BLaER1 (cell line): ENCODE results near the gene PATJ.

Experiments
- H3K27ac ChIP-seq: shearing (Covaris generic); formaldehyde crosslinking; 2 replicates; pipeline ENCODE4 v1.8.1; 2022
- H3K27me3 ChIP-seq: shearing (Covaris generic); formaldehyde crosslinking; 2 replicates; pipeline ENCODE4 v1.8.1; 2022
- H3K36me3 ChIP-seq: shearing (Covaris generic); formaldehyde crosslinking; 2 replicates; pipeline ENCODE4 v1.8.1; 2022
- H3K4me1 ChIP-seq: shearing (Covaris generic); formaldehyde crosslinking; 2 replicates; pipeline ENCODE4 v1.8.1; 2022
- H3K4me2 ChIP-seq: shearing (Covaris generic); formaldehyde crosslinking; 2 replicates; pipeline ENCODE4 v1.8.1; 2022
- H3K4me3 ChIP-seq: shearing (Covaris generic); formaldehyde crosslinking; 2 replicates; pipeline ENCODE4 v1.8.1; 2022
- H3K9ac ChIP-seq: shearing (Covaris generic); formaldehyde crosslinking; 2 replicates; pipeline ENCODE4 v1.8.1; 2022
- H3K9me3 ChIP-seq: shearing (Covaris generic); formaldehyde crosslinking; 2 replicates; pipeline ENCODE4 v1.8.1; 2022
- H4K20me1 ChIP-seq: shearing (Covaris generic); formaldehyde crosslinking; 2 replicates; pipeline ENCODE4 v1.8.1; 2022
- Cebpa-rat ChIP-seq: shearing (Covaris generic); IDR thresholded peaks from 2 replicates; pipeline ENCODE4 v1.8.1; 2022

The PATJ gene

DNA sequence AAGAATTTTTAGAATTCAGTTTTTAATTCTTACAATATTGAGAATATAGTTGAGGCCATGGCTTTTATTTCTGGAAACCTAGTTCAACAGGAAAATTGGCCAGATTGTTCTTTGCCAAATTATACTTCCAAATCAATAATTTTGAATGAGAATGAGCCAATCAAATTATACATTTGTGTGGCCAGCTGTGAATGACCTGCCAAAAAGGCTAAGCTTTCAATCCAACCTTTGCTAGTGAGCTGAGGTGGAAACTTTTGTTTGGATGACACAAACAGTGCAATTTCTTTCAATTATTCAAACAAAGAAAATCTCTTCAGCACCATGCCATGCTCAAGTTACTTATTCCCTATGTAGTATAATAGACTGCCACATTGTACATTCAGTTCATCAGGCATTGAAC lies 167.8 kb downstream of the PATJ start:
- Histone ChIP-seq H3K4me3 (no peak overlapping the region), H3K27ac (no peak overlapping the region), H3K4me2 (no peak overlapping the region), H3K9me3 (no peaks in the 10 kb centered on the region), H3K9ac (no peak overlapping the region), H3K27me3 (no peaks in the 10 kb centered on the region), H4K20me1 (no peaks in the 10 kb centered on the region), H3K36me3 (no peaks in the 10 kb centered on the region), H3K4me1 (peaks cover 5% of the 10 kb centered on the region; the same call in 1 of the 2 replicates)
- TF ChIP-seq Cebpa-rat: no peak

DNA sequence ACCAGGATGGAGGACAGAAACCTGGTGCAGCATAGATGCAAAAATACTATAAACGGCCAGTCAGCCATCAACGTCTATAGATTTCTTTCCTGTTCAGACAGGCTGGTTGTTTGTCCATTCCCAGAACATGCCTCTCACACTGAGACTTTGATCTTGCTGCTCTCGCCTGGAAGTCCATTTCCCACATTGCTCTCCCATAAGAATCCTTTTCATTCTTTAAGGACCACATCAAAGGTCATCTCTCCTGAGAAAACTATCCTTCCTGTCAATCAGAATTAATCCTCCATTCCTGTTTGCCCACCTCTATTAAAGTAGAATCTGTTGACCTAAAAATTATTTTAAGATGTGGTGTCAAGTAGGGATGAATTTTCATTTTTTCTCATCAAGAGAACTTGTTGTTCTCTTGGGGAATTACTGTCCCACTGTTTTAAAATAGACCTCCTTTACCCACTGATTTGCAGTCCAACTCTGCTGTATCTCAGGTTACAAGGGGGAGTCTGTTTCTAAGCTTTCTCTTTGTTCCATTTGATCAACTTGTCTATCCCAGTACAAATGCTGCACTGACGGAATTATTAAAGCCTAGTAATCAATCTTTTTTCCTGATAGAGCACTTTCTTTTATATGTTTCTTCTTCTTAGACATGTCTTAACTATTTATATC lies 172.7 kb downstream of the PATJ start:
- Histone ChIP-seq H3K27me3 (no peaks in the 10 kb centered on the region), H3K27ac (no peak overlapping the region), H3K4me3 (no peak overlapping the region), H3K4me2 (no peak overlapping the region), H3K36me3 (no peaks in the 10 kb centered on the region), H3K9me3 (no peaks in the 10 kb centered on the region), H4K20me1 (no peaks in the 10 kb centered on the region), H3K4me1 (peaks cover 7% of the 10 kb centered on the region; the same call in 1 of the 2 replicates), H3K9ac (no peak overlapping the region)
- TF ChIP-seq Cebpa-rat: no peak

DNA sequence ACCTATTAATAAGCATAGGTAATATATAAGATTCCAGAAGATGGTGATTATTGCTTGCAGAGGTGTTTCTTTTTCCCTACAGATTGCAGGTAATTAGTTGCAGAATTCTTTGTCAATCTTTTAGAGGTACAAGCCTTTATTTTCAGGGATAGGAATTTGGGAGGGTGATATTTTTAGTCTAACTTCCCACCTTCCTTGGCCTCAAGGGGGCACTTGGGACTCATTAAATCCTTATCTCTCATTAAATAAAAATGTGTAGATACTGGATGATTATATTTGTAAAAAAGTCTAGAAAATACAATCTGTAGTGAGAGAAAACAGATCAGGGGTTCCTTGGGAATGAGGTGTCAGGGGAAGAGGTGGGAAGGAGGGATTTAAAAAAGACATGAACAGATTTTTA lies 179.2 kb downstream of the PATJ start:
- TF ChIP-seq Cebpa-rat: no peak
- H3K4me3 ChIP-seq: no peak overlapping the region
- H3K9ac ChIP-seq: no peak overlapping the region
- no peaks in the 10 kb centered on the region for H3K36me3 ChIP-seq
- H3K4me1 ChIP-seq: no peaks in the 10 kb centered on the region
- no peak overlapping the region for H3K27ac ChIP-seq
- H3K9me3 ChIP-seq: no peaks in the 10 kb centered on the region
- no peak overlapping the region for H3K4me2 ChIP-seq
- H4K20me1 ChIP-seq: no peaks in the 10 kb centered on the region
- H3K27me3 ChIP-seq: no peaks in the 10 kb centered on the region

DNA sequence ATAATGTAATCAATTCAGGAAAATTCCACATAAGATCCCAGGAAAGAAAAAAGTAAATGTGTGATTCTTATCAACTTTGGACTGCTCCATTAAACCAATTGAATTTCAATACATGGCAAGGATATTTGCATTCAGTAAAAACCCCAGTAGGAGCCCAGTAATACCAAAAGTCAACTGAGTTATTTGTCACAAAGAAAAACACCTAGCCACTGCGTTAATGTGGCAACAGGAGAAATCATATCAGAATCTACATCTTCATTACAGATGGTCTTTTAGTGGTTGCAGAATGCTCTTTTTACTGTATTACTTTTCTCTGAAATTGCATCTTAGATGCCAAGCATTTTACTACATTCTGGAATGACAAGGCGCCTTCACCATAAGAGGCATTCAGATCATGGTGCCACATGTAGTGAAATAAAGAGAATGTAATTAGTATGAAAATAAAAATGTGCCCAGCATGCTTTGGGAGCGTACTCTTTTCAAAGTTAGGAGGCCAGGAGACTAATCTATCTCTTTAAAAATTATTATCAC lies 180.7 kb downstream of the PATJ start:
- H3K27me3 ChIP-seq: no peaks in the 10 kb centered on the region
- no peak for TF ChIP-seq Cebpa-rat
- H3K9ac ChIP-seq: no peak overlapping the region
- no peaks in the 10 kb centered on the region for H4K20me1 ChIP-seq
- H3K27ac ChIP-seq: no peak overlapping the region
- no peaks in the 10 kb centered on the region for H3K4me1 ChIP-seq
- H3K9me3 ChIP-seq: no peaks in the 10 kb centered on the region
- H3K4me3 ChIP-seq: no peak overlapping the region
- no peak overlapping the region for H3K4me2 ChIP-seq
- no peaks in the 10 kb centered on the region for H3K36me3 ChIP-seq

DNA sequence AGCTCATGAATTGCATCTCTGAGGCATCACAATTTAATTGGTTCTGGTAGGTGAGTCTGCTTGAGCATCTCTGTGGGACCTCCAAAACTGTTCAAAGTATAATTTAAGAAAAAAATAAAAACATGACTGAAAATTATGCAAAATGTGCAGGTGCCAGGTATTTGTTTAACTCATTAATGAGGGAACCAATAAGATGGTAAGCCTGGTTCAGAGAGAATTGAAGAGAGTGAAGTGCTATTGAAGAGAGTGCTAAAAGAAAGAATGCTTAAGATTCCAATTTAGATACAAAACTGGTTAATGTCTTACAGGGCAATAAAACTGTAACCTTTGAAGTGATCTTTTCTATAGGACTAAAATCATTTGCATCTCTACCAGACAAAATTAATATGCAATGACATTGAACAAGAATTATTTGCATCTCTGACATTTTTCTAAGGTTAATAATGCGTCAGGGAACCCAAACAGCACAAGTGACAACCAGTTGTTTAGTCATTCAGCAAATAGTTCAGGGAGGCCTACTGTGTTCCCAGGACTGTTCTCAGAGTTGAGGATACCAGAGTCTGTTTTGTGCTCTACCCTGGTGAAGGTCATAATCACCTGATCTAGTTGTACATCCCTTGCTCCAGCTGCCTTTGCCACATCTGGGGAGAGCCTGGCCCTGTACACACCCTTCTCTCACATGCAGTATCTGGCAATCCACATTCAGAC lies 183.5 kb downstream of the PATJ start:
- no peaks in the 10 kb centered on the region for H3K4me1 ChIP-seq
- H3K36me3 ChIP-seq: no peaks in the 10 kb centered on the region
- H4K20me1 ChIP-seq: no peaks in the 10 kb centered on the region
- H3K9me3 ChIP-seq: no peaks in the 10 kb centered on the region
- H3K4me2 ChIP-seq: no peak overlapping the region
- no peak overlapping the region for H3K9ac ChIP-seq
- no peak overlapping the region for H3K4me3 ChIP-seq
- no peaks in the 10 kb centered on the region for H3K27me3 ChIP-seq
- no peak for TF ChIP-seq Cebpa-rat
- no peak overlapping the region for H3K27ac ChIP-seq

DNA sequence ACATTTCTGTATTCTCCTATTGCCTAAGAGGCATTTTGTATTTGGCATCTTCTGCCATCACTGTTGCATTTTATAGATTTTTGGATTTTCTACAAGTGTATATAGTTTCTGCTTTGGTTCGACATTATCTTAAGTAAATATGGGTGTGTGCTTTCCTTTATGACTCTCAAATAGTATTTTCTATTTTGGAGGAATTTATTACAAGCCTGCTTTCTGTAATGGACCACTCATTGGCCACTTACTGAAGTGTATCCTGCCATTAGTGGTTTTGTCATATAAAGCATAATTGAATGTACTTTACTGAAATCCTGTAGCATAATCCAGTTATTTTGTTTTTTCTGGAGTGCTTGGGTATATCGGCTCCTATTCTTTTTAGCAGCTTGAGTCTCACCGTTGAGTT lies 184.3 kb downstream of the PATJ start:
- H3K27ac ChIP-seq: no peak overlapping the region
- no peaks in the 10 kb centered on the region for H4K20me1 ChIP-seq
- H3K4me3 ChIP-seq: no peak overlapping the region
- no peaks in the 10 kb centered on the region for H3K36me3 ChIP-seq
- no peak for TF ChIP-seq Cebpa-rat
- no peaks in the 10 kb centered on the region for H3K9me3 ChIP-seq
- no peak overlapping the region for H3K9ac ChIP-seq
- no peaks in the 10 kb centered on the region for H3K27me3 ChIP-seq
- no peaks in the 10 kb centered on the region for H3K4me1 ChIP-seq
- no peak overlapping the region for H3K4me2 ChIP-seq

DNA sequence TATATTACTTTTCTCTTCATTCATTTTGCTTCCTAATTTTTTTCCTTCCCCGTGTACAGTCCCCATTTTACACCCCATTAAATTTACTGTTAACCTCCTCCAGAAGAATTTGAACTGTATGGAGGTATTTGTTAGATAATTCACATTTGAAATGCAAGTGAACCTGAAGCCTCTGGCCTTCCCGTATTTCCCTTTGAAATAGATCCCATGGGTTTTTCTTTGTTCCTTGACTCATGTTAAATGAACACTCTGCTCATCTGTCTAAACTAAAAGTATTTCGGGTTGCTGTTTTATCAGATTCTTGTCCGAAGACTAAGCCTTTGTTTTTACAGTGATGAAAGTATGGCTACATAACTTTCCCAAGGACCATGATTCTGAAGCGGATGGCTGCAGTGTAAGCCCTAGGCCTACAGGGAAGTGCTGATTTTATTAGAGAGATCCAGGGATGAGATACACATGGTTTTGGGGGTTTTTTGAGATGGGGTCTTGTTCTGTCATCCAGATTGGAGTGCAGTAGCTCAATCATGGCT lies 187.9 kb downstream of the PATJ start:
- no peak overlapping the region for H3K9ac ChIP-seq
- no peak for TF ChIP-seq Cebpa-rat
- no peak overlapping the region for H3K27ac ChIP-seq
- H3K4me2 ChIP-seq: no peak overlapping the region
- H3K9me3 ChIP-seq: no peaks in the 10 kb centered on the region
- no peak overlapping the region for H3K4me3 ChIP-seq
- no peaks in the 10 kb centered on the region for H3K27me3 ChIP-seq
- H3K36me3 ChIP-seq: no peaks in the 10 kb centered on the region
- H4K20me1 ChIP-seq: no peaks in the 10 kb centered on the region
- no peaks in the 10 kb centered on the region for H3K4me1 ChIP-seq

DNA sequence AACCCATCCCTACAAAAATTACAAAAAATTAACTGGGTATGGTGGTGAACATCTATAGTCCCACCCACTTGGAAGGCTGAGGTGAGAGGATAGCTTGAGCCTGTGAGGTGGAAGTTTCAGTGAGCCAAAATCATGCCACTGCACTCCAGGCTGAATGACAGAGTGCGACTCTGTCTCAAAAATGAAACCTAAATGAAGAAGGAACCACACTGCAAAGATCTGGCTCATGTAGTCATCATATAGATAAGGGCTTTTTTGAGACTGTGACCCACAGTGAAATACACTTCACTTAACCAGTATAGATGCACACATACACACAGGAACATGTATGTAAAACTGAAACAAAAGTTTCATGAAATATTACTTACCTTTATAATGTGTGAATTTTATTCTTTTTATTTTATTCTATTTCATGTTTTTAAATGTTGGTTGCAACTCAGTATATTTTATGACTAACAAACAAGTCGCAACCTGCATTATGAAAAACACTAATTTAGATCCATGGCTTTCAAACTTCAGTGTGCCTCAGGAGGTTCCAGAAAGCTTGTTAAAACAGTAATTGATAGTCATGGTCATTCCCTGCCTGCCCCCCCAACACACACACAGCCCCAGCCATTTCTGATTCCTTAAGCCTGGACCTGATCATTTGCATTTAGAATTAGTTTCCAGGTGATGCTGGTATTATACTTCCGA lies 189.5 kb downstream of the PATJ start:
- H3K9me3 ChIP-seq: no peaks in the 10 kb centered on the region
- H3K4me2 ChIP-seq: no peak overlapping the region
- no peak for TF ChIP-seq Cebpa-rat
- H3K4me1 ChIP-seq: no peaks in the 10 kb centered on the region
- H3K4me3 ChIP-seq: no peak overlapping the region
- H3K9ac ChIP-seq: no peak overlapping the region
- no peak overlapping the region for H3K27ac ChIP-seq
- H3K36me3 ChIP-seq: no peaks in the 10 kb centered on the region
- no peaks in the 10 kb centered on the region for H4K20me1 ChIP-seq
- H3K27me3 ChIP-seq: no peaks in the 10 kb centered on the region

GRCh38 chr1:61935516-61935915 lies 193.2 kb downstream of the PATJ start:
- H3K4me1 ChIP-seq: no peaks in the 10 kb centered on the region
- TF ChIP-seq Cebpa-rat: no peak
- H4K20me1 ChIP-seq: no peaks in the 10 kb centered on the region
- H3K9ac ChIP-seq: no peak overlapping the region
- no peaks in the 10 kb centered on the region for H3K27me3 ChIP-seq
- no peaks in the 10 kb centered on the region for H3K36me3 ChIP-seq
- H3K9me3 ChIP-seq: no peaks in the 10 kb centered on the region
- no peak overlapping the region for H3K4me3 ChIP-seq
- no peak overlapping the region for H3K27ac ChIP-seq
- no peak overlapping the region for H3K4me2 ChIP-seq

DNA sequence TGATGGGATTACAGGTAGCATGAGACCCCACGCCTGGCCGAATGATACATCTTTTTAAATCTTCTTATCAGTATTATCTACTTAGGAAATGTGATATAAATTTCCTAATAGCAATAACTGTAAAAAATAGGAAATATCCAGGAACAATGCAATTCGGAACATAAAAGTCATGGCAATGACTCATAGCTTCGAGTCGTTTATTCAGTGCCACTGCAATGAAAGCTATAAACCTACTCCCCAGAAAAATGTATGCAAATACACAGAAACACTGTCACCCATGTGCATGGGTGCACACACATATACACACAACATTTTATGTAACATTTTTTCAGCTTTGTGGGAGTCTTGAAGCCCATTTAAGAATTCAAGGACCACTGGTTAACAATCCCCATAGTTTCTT lies 194.6 kb downstream of the PATJ start:
- H3K27me3 ChIP-seq: no peaks in the 10 kb centered on the region
- no peaks in the 10 kb centered on the region for H3K36me3 ChIP-seq
- no peak overlapping the region for H3K4me2 ChIP-seq
- no peak overlapping the region for H3K4me3 ChIP-seq
- H3K27ac ChIP-seq: no peak overlapping the region
- no peak overlapping the region for H3K9ac ChIP-seq
- no peaks in the 10 kb centered on the region for H3K4me1 ChIP-seq
- TF ChIP-seq Cebpa-rat: no peak
- H4K20me1 ChIP-seq: no peaks in the 10 kb centered on the region
- no peaks in the 10 kb centered on the region for H3K9me3 ChIP-seq
